HG02623 (cell line): Measurements from ENCODE around the gene NOL9.

Experiments
- ATAC-seq: cut with Tn5 transposase; IDR thresholded peaks from one replicate; pipeline ENCODE4 v1.9.1; 2021; ENCODE audit warnings: moderate library complexity; ENCODE audit not compliant: unreplicated experiment

The NOL9 gene

GRCh38 chr1:6473156-6473555 lies 81.2 kb downstream of the NOL9 start:
- ATAC-seq = no peak

- no peak for ATAC-seq
Measured at GRCh38 chr1:6472391-6472790, 81.9 kb downstream of the NOL9 start.

GRCh38 chr1:6471970-6472368 lies 82.3 kb downstream of the NOL9 start:
- ATAC-seq = no peak
